HG03196 (cell line): ENCODE data around the gene PCNX1.

ENCODE experiments used
- ATAC-seq: cut with Tn5 transposase; IDR thresholded peaks from one replicate; pipeline ENCODE4 v1.9.1; 2021; ENCODE audit not compliant: unreplicated experiment

The PCNX1 gene

DNA sequence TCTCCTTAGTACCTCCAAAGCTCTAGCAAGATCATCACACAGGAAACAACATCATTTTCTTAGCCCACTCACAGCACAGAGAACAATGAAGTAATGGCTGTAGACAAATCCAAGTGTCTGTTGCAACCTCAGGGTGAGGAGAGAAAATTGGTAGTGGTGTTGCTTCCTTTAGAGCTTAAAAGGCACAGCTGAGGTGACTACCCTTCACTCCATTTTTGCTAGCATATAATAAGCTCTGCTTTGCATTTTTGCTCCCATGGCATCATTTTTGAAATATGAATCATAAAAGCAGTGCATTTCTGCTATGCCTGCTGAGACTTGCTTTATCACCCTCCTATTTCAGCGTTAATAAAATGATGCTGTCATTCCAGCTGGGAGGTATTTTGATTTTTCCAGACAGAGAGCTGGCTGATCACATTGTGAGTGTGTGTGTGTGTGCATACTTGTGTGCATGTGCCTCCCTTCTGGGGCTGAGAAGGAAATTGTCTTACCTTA is 18.5 kb upstream of the PCNX1 start:
- no peak for ATAC-seq

DNA sequence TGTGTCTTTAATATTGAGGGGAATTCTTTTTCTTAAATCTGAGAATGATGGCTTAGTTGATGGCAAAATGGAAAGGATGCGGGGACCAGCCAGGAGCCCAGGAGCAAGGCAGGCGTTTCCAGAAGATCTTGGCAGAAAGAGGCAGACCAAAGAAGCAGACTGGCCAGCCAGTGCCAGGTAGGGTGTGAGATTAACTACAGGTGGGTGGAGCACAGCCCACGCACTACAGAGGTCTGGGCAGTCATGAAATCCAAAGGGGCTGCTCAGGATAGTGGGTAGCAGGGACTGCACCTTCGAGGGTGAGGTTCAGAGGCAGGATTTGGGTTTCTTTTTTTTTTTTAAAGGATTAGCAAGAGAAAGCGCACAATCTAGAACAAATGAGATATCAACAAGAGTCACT is 17.7 kb upstream of the PCNX1 start:
- no peak for ATAC-seq

DNA sequence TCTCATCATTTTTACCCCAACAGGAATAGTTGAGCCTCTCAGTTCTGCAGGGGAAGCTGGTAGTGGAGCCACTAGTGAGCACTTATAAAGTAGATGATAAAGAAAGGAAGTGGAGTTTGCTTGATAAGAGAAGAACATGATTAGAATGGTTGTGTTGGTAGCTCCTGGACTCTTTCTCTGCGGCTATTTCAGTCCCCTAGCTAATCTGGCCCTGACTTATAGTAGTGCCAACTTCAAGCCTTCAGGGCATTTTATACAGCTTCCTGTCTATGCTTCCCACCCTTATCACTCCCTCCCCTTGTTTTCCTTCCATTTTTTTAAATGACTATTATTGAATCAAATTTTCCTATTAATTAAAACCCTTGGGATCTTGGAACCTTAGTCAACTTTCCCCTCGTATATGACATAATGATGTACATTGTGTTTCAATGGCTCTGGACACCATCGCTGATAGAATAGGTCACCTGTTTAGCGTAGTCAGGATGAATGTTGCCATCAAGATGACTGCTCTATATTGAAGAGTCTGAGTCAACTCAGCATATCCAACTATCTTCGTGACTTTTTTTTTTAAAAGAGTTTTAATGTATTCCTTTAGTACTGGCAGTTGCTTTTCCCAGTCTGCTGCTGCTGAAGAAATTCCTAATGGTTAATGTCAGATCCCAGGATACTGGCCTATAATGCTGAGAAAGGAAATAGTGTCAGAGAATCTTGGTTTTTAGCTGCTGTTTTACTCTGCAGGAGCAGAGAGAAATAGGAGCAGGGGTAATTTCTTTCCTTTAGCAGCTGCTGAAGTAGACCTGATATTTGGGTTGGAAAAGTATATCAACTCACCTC is 16.2 kb upstream of the PCNX1 start:
- no peak for ATAC-seq

DNA sequence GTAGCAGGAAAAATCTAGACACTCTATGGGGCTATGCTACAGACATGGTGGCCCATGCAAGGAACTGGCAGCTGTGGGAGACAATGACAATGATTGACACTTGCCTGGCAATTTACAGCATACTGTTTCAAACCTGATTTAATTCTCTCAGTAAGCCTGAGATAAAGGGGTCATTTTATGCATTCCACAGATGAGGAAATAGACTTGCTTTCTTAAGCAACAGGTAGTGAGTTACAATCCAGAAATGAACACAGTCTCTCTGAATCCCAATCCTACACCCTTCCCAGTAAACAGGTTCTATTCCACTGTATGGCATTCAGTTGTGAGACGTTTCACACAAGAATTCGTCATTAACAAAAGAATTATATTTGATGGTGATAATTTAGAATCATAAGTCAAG is 15.5 kb upstream of the PCNX1 start:
- no peak for ATAC-seq

DNA sequence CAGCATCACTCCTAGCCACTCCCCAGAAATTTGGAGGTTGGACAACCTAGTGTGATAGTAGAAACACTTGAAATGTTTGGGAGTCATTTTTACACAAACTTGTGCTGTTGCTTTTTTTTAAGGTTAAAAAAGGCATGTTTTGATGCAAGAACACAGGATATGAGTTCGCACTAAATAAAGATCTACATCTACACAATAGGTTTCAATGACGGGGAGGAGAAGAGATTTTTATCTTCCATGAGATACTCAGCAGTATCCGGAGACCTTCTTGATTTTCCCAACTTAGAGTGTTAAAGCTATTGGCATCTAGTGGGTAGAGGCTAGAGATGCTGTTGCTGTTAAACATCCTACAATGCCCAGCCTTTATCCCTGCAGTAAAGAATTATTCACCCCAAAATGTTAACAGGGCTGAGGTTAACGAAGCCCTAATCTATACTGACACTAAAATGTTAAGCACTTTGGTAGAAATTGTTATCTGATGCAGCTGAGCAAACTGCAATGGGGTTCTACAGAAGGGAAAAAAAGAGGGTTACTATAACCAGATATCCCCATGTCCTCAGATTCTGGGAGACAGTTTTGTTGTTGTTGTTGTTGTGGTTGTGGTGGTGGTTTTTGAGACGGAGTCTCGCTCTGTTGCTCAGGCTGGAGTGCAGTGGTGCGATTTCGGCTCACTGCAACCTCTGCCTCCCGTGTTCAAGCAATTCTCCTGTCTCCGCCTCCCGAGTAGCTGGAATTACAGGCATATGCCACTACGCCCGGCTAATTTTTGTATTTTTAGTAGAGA is 14.0 kb upstream of the PCNX1 start:
- ATAC-seq: no peak

DNA sequence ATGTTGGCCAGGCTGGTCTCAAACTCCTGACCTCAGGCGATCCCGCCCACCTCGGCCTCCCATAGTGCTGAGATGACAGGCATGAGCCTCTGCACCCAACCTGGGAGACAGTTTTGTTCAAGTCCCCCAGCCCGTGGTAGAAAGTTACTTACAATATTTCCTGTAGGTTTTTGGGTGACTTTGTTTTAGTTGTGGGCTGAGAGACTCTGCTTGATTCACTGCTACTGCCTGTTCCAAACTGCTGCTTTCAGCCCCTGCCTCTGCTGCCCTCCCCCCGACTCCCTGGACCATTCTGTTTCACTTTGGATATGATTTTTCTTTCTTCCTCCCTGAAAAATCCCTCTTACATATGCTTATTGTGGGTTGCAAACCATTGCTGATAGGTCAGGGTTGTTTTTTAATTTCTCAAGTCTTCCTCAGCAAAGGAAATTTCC is 13.4 kb upstream of the PCNX1 start:
- no peak for ATAC-seq

DNA sequence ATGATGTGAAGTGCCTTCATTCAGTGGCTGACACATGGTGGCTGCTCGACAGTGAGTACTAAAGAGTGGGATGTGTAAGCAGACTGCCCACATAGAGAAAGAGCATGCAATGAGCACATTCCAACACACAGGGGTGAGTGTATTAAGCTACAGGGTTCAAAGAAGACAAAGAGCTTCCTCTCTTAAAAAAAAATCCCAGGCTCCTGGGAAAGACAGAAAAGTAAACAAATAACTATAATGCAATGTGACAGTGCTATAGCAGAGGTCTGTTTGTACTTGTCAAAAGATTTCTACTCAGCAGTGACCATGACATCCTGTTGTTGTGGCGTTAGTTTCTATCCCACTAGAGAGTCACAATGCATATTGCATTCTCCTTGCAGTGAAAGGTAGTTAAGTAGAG is 12.4 kb upstream of the PCNX1 start:
- ATAC-seq: no peak

DNA sequence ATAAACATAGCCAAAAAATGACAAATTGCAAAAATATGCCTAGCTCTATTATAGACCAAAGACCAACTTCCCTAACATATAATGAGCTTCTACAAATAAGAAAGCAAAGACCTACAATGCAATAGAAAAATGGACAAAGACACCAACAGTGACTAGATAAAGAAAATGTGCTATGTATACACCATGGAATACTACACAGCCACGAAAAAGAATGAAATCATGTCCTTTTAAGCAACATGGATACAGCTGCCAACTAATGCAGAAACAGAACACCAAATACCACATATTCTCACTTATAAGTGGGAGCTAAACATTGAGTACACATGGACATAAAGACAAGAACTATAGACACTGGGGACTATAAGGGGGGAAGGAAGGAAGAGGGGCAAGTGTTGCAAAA is 10.9 kb upstream of the PCNX1 start:
- no peak for ATAC-seq

DNA sequence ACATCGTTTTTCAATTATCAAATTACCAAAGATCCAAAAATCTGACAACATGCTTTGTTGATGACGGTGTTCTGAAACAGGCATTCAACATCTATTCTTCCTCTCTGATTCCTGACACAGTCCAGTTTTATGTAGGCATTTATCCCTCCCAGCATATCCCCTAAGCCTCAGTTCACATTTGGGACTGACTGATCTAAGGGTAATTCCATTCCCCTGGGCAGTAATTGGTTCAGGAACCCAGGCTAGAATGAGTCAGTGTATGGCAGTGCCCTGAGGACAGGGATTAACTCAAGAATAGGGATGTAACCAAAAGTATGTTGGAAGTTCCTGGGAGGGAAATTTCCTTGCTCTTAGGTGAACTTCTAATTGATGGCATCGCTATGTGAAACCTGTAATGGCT is 10.3 kb upstream of the PCNX1 start:
- ATAC-seq: no peak

DNA sequence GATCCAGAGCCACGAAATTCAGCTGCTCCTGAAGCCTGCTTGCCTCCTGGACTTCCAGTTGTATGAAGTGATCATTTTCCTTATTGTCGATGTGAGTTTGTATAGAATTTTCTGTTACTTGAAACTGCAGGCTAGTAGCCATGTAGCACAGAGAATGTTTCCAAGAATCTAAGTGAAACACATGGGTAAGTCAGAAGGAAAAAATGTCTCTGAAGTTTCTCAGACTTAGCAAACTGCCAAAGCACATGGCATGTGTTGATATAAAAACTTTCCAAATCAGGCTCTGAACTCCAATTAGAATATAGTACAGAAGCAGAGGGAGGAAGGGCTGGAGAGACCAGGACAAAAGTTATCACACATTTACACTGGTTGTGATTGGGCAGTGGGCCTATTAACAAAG is 9.8 kb upstream of the PCNX1 start:
- ATAC-seq: no peak

DNA sequence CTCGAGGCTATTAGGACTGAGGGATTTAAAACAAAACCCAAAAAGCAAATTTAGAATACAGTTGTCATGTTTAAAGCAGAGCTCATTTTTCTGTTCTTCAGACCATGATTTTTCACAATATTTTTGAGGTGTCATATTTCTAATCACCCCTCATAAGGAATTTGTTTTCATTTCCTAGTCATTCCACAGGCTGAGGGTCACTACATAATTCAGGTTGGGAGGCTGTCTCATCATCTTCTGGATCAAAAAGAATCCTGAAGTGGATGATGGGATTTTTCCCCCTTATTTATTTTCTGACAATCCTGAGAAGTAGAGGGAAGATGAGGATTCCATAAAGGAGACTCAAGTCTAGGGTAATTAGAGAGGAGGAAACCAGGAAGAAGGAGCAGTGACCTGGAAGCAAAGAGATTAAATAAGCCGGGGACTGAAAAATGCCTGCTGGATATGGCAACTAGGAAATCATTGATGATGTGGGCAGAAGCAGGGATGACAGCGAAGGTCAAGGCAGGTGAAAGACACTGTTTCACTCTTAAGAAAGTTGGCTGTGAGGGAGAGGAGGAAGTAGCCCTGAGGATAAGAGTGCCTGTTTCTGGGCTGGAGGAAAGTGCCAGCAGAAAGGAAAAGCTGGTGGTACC is 9.0 kb upstream of the PCNX1 start:
- no peak for ATAC-seq

DNA sequence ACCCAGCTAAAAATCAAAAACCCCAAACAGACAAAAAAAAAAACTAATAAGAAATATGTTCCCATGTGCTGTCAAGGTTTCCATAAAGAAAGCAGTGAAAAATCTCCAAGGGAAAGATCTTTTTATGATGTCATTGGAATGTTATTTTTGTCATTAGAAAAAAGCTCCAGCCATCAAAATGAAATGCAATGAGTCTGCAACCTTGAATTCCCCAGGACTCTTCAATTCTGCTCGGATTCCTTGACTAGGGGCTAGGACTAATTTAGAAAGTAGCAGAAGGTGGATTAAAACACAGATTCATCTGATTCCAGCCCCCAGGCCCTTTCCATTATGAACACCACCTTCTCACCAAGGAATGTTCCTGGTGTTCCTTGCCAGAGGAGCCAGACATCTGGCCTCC is 6.0 kb upstream of the PCNX1 start:
- ATAC-seq: no peak

DNA sequence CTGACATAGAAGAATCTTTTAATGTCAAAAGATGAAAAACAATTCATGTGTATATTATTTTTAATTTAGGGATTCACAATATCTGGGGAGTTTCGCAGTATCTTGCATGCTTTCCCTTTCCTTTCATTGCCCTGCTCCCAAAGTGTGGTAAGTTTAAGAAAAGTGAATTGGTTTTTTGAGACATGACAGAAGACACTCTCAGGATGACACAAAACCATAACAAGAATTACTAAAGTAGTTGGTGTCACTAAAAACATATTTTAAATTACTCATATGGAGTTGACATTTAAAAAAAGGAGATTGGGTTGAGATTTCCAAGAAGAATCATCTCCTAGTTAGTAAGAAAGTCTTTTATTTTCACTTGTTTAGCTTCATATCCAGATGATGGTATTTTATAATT is 5.1 kb upstream of the PCNX1 start:
- ATAC-seq: no peak

DNA sequence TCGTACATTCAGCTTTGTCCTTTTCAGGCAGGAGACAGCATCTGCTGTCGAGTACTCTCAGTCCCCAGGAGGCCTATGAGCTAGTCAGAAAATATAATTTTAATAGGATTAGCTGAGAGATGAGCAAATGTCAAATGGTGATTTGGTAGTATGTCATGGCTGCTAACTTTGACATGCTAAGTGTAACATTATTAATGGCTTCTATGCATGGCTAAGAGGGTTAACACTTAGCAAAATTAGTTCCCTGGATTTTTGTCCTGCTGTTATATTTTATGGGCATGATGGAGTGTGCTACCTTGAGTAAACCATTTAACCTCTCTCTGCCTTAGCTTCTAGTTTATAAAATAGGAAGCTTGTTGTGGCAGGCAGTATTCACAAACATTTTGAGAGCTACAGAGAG is 2.9 kb upstream of the PCNX1 start:
- no peak for ATAC-seq

DNA sequence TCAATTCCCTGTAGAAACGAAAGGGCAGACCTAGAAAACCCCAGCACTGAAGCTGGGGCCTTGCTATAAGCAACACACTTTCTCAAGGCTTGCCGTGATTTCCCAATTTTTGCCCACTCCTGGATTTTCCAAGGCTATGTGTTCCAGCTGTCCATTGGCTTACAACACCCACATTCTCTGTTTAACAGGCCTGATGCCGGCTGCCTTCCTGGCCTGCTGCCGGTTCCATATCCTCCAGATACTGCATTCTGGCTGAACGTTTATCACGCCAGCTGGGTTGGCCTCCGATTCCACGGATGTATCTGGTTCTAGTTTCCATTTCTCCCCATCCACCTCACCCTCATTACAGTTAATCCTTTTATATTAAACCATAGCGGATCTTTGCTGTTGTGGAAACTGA is 2.0 kb upstream of the PCNX1 start:
- ATAC-seq: no peak

DNA sequence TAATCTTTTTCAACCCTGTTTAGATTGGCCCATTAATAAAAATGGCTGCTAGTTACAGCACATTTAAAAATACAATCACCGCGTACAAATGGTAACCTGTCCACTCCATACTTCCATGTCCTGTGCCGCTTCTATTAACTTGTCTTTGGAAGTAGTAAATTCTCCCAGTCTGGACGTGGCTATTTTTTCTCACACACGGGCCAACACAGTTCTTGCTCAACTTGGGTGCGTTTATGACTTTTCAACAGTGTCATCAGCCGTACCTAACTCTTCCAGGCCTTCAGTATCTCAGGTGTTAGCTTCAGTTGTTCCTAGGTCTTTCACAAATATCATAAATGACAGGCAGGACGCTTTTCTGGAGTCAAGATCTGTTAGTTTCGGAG is 475 bp upstream of the PCNX1 start:
- no peak for ATAC-seq

DNA sequence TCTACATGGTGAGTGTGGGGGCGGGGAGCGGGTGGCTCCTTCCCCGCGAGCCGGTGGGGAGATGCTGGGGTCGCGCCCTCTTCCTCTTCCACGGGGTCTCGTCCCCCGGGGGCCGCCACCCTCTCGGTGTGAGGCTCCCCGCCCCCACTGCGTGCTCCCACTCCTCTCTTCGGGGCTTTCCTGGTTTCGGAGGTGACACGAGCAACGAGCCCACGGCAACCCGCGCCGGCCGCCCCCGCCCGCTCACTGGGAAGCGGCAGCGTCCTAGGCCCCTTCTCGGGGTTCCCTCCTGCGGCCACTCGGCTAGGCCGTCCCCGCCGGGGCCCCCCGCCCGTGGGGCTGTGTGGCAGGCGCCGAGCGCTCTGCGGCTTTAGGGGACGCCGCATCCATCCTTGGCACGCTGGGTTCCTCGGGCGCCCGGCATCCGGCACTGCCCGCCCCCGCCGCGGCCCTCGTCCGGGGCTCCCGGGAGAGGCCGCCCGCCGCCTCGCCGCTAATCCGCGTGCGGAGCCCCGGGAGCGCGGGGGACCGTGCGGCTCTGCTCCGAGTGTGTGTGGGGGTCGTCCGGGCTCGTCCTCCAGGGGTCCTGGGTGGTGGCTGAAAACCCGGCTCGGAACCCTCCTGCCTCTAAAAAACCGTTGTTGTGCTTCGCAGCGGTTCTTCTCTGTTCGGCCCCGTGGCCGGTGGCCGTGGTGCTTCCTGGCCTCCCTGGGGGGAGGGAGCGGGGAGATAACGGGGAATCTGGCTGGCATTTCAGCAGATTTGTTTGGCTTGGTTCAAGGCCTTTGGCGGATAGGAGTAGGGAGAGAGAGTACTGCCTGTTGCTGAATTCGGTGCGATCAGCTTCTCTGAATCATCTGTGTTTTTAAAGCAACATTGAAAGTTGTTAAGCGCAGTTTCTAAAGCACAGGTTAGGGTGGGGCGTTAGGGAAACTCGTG is 1.0 kb downstream of the PCNX1 start:
- ATAC-seq: peak; percentile 30

DNA sequence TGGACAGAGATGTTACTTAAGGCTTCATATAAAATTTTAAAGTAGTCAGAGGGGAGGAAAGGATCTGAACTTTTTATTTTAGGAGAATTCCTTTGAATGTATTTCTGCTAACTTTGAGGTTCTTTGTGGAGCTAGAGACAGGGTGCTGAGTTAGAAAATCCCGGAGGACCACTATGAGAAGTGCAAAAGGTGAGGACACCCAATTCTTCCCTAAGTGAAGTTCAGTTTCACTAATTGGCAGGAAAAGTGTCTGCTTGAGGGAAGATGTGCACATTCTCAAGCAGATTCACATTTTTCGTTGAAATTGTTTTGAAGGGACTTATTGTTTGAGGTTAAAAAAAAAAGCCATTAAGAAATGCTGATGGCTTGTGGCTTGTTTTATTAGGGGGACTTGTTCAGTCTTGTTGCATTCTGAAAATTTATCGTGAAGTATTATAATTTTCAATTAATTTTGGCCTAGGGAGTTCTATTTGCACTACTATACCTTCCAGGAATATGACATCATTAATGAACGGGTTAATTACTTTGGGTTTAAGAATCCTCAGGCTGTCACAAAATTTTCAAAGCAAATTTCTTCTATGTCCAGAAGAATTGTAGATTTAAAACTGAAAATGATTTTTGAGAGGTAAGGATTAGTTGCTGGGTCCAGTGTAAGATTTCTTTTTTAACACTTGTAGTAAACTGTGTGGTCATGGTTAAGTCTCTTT is 1.8 kb downstream of the PCNX1 start:
- no peak for ATAC-seq

DNA sequence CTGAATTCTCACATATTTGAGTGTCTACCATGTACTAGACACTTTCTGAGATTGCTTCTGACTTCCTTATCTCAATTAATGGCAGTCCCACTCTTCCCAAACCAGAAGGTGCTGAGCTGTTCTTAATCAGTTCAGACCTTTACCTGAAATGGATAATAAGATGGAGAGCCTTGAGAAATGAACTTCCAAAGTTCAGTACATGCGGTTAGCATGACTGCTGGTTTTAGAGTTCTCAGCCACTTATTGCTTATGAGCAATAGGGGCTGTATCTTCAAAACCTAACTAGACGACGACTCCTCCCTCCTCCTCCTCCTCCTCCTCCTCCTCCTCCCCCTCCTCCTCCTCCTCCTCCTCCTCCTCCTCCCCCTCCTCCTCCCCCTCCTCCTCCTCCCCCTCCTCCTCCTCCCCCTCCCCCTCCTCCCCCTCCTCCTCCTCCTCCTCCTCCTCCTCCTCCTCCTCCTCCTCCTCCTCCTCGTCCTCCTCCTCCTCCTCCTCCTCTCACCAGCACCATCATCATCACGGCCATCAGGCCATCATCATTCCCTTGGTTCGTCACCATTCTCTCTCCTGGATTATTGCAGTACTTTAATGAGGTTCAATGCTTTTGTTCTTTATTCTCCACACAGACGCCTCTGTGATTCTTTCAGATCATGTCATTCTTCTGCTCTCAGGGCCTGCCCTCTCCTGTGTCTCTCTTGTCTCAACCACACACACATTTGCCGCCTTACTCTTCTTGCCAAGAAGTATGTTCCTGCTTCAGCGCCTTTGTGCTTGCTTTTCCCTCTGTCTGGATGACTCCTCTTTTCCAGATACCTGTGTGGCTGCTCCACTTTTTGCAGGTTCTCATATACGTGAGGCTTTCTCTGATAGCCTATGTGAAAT is 2.7 kb downstream of the PCNX1 start:
- ATAC-seq: no peak
